ENCODE data around the gene IL17D. TPM values are rescaled to one million over a fixed set of nuclear protein-coding genes. Genes with fewer than 3 reads are reported as not detected.

The IL17D gene
- total and polyA plus RNA-seq, 12 donors = 0.47 to 3.8 (median 1.4) TPM

DNA sequence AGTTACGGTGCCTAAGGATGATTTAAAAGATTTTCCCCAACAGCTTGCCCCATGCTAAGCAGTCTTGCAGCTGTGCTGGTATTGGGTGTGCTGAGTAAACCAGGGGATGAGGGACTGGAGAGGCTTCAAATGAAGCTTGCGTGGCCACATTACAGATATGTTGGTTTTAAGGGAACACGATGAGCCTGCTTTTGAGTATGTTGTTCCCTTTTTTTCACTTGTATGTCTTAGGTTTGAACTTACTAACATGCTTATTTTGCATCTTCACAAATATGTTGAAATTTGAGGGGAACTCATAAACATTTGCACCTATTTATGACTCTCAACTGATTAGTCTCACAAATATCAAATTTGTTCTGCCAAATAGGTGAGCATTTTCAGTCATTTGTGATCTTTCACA is 2.0 kb upstream of the IL17D start:
- Histone ChIP-seq H3K27ac (no peak overlapping the region), H3K4me3 (no peak overlapping the region), H3K9me3 (replicated peaks in 1 of 3) (no peaks in the 10 kb centered on the region), H3K27me3 (no peaks in the 10 kb centered on the region), H3K4me1 (replicated peaks in 1 of 2) (peaks cover 0 to 13% of the 10 kb centered on the region in 2 donors), H3K36me3 (replicated peaks in 1 of 2) (no peaks in the 10 kb centered on the region)
- WGBS, 4 donors = 87 to 97% (median 95%) methylated on average over 3 of the region's 3 CpGs
- DNase-seq = no peak
- TF ChIP-seq, protein P1, sequence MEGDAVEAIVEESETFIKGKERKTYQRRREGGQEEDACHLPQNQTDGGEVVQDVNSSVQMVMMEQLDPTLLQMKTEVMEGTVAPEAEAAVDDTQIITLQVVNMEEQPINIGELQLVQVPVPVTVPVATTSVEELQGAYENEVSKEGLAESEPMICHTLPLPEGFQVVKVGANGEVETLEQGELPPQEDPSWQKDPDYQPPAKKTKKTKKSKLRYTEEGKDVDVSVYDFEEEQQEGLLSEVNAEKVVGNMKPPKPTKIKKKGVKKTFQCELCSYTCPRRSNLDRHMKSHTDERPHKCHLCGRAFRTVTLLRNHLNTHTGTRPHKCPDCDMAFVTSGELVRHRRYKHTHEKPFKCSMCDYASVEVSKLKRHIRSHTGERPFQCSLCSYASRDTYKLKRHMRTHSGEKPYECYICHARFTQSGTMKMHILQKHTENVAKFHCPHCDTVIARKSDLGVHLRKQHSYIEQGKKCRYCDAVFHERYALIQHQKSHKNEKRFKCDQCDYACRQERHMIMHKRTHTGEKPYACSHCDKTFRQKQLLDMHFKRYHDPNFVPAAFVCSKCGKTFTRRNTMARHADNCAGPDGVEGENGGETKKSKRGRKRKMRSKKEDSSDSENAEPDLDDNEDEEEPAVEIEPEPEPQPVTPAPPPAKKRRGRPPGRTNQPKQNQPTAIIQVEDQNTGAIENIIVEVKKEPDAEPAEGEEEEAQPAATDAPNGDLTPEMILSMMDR (IDR thresholded peaks at IDR 0.05) = no peak
- TF ChIP-seq POLR2A (IDR thresholded peaks at IDR 0.05) = no peak
- intact Hi-C loops (cut with DNase I) = loop anchor here in 1 of 2 donors (10.0 kb wide), 1 partner anchor 207 kb away; no protein-coding TSS in a partner anchor

DNA sequence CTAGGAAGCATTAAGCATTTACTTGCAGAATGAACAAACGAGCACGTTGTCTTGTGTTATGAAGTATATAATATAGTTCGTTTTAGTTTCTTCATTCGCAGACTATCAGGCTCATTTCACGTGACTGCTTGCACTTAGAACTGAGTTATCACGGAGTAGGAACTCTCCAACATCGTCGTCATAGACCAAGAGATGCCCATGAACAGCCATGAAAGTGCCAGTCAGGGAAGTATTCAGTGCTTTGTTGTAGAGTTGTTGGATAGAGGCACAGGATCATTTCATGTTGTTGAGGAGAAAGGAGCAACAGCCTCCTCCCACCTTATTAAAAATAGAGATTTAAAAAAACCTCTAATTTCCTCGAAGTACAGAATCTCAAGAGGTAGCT is 977 bp upstream of the IL17D start:
- 50 to 57% (median 51%) methylated on average over 9 of the region's 9 CpGs for WGBS, 4 donors
- peak overlapping the region in 1 of 4 donors; percentile 79 for H3K4me3 ChIP-seq
- no peak for TF ChIP-seq POLR2A (IDR thresholded peaks at IDR 0.05)
- TF ChIP-seq, protein P1 (IDR thresholded peaks at IDR 0.05) = no peak
- H3K27ac ChIP-seq = no peak overlapping the region
- no peaks in the 10 kb centered on the region for H3K9me3 ChIP-seq (replicated peaks in 1 of 3)
- H3K4me1 ChIP-seq (replicated peaks in 1 of 2) = peaks cover 0 to 13% of the 10 kb centered on the region in 2 donors
- H3K27me3 ChIP-seq = no peaks in the 10 kb centered on the region
- DNase-seq = no peak
- intact Hi-C loops (cut with DNase I) = loop anchor here in 1 of 2 donors (10.0 kb wide), 1 partner anchor 208 kb away; no protein-coding TSS in a partner anchor
- no peaks in the 10 kb centered on the region for H3K36me3 ChIP-seq (replicated peaks in 1 of 2)

DNA sequence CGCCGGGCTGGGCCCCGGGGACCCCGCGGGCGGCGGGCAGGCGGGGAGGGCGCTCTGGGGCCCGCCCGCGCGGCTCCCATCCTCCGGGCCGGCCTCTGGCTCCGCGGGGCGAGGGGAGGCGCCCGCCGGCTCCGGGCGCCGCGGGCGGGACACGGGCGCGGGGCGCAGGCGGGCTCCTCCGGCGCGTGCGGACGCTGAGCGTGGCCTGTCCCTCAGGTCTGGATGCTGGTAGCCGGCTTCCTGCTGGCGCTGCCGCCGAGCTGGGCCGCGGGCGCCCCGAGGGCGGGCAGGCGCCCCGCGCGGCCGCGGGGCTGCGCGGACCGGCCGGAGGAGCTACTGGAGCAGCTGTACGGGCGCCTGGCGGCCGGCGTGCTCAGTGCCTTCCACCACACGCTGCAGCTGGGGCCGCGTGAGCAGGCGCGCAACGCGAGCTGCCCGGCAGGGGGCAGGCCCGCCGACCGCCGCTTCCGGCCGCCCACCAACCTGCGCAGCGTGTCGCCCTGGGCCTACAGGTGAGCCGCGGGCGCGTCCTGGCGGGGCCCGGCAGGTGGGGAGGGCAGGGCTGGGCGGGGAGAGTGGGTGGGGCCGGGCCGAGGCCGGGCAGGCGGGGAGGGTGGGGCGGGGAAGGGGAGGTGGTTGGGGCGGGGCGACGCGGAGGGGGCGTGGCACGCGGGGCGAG is 420 bp downstream of the IL17D start:
- intact Hi-C loops (cut with DNase I) = loop anchor here in 1 of 2 donors (10.0 kb wide), 1 partner anchor 209 kb away; no protein-coding TSS in a partner anchor
- H3K4me1 ChIP-seq (replicated peaks in 1 of 2) = peaks cover 0 to 13% of the 10 kb centered on the region in 2 donors
- H3K9me3 ChIP-seq (replicated peaks in 1 of 3) = no peaks in the 10 kb centered on the region
- no peaks in the 10 kb centered on the region for H3K27me3 ChIP-seq
- H3K27ac ChIP-seq = peak overlapping the region in 3 of 5 donors; percentile 44 to 87 (median 46)
- peak; percentile 45 to 77 for TF ChIP-seq POLR2A (IDR thresholded peaks at IDR 0.05)
- TF ChIP-seq, protein P1 (IDR thresholded peaks at IDR 0.05) = peak in 3 of 6 experiments; percentile 47 to 86 (median 75)
- H3K4me3 ChIP-seq = peak overlapping the region in 2 of 4 donors; percentile 2 to 85
- H3K36me3 ChIP-seq (replicated peaks in 1 of 2) = no peaks in the 10 kb centered on the region
- WGBS, 4 donors = 0 to 1% (median 0%) methylated on average over 7 to 96 of the region's 98 CpGs; no CpG with 5 or more reads in 1 of the 4 donors
- DNase-seq = peak; percentile 73 to 85 (median 77)

DNA sequence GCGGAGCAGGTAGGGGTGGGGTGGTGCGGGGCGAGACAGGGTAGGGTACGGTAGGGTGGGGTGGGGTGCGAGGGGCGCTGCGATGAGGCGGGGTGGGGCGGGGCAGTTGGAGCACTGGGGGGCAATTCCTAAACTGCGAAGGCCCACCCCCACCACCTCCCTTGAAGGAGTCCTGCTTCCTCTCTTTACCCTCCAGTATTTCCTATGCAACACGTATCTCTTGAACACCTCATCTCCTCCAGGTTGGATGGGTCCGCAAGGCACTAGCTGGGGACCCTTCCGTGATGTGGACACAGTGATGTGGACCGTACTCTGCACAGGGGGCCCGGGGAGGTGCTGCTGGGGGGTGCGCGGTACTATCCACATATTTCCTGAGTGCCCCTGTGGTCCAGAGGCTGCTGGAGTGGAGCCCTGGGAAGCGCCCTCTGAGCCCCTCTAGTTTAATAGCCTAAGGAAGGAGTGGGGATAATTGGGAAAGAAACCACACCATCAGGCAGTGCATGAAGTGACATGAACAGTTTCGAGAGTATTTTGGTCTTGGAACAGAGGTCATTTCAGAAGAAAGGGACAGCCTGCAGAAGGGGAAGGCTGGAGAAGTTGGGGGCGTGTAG is 1.1 kb downstream of the IL17D start:
- whole genome bisulfite sequencing, 4 donors = 25 to 56% (median 39%) methylated on average over 11 to 20 of the region's 20 CpGs
- peaks cover 0 to 13% of the 10 kb centered on the region in 2 donors for H3K4me1 ChIP-seq (replicated peaks in 1 of 2)
- H3K27me3 ChIP-seq = no peaks in the 10 kb centered on the region
- intact Hi-C loops (cut with DNase I) = loop anchor here in 1 of 2 donors (10.0 kb wide), 1 partner anchor 210 kb away; no protein-coding TSS in a partner anchor
- DNase-seq = no peak
- TF ChIP-seq, protein P1 (IDR thresholded peaks at IDR 0.05) = no peak
- no peak for TF ChIP-seq POLR2A (IDR thresholded peaks at IDR 0.05)
- H3K27ac ChIP-seq = peak overlapping the region in 2 of 5 donors; percentile 46 to 87
- H3K4me3 ChIP-seq = peak overlapping the region in 2 of 4 donors; percentile 2 to 85
- no peaks in the 10 kb centered on the region for H3K36me3 ChIP-seq (replicated peaks in 1 of 2)
- no peaks in the 10 kb centered on the region for H3K9me3 ChIP-seq (replicated peaks in 1 of 3)

Measured in adrenal gland (tissue), 12 donors.